Right lobe of liver (tissue), 6 donors: ENCODE measurements around the gene SPOP. TPM values are rescaled to one million over a fixed set of nuclear protein-coding genes. Genes with fewer than 3 reads are reported as not detected.

Experiments used
- ATAC-seq, 4 donors: fragments of 200-7000 bp; cut with Tn5 transposase; one replicate each; pipeline ENCODE4 v1.9.1; 2020; ENCODE audit warnings: mild to moderate bottlenecking in 4 of 4, moderate library complexity in 4 of 4
- DNase-seq, 3 donors: peaks; one replicate each; pipeline ENCODE4 v3.0.0-alpha.2; 2020
- H3K27ac ChIP-seq, 3 donors: fragments of 200-600 bp; one replicate each; pipeline ENCODE4 v1.8.0; 2022
- H3K27me3 ChIP-seq, 2 donors: fragments of 200-600 bp; one replicate each; pipeline ENCODE4 v1.8.0; 2022
- H3K36me3 ChIP-seq, 4 donors: fragments of 200-600 bp; sonication (generic) in 1 of 4; one replicate each; pipeline versions ENCODE4 v1.5.1 to v1.8.0; 2017 to 2022; ENCODE audit warnings: control low read depth in 1 of 4
- H3K4me1 ChIP-seq, 4 donors: fragments of 200-600 bp; sonication (generic) in 1 of 4; one replicate each; pipeline versions ENCODE4 v1.5.1 to v1.8.0; 2017 to 2022; ENCODE audit warnings: control low read depth in 1 of 4
- H3K4me3 ChIP-seq, 3 donors: fragments of 200-600 bp; one replicate each; pipeline ENCODE4 v1.8.0; 2022
- H3K9me3 ChIP-seq, 4 donors: fragments of 200-600 bp; sonication (generic) in 1 of 4; one replicate each; pipeline versions ENCODE4 v1.5.1 to v1.8.0; 2017 to 2022; ENCODE audit warnings: control low read depth in 1 of 4
- CTCF ChIP-seq, 4 donors: fragments of 200-600 bp in 3 of 4; fragments of 450-650 bp in 1 of 4; IDR thresholded peaks; one replicate each; pipeline versions ENCODE4 v1.5.1 to v1.8.0; 2016 to 2022; ENCODE audit warnings: antibody characterized with exemption in 4 of 4, mild to moderate bottlenecking in 2 of 4
- POLR2A ChIP-seq: fragments of 450-650 bp; IDR thresholded peaks from one replicate; pipeline ENCODE4 v1.6.1; 2017; ENCODE audit warnings: antibody characterized with exemption, mild to moderate bottlenecking
- WGBS: methylation state at CpG from one replicate; pipeline ENCODE4 v1.1.6; 2018; ENCODE audit warnings: low coverage, low lambda C conversion rate; ENCODE audit not compliant: insufficient coverage; ENCODE audit errors: missing lambda C conversion rate; 5-methylcytosine and 5-hydroxymethylcytosine counted together
- intact Hi-C, 2 donors: fragments of 100-400 bp; cut with DNase I; formaldehyde crosslinking; loops; one replicate each; pipeline versions ENCODE4 v1.11.2 to v1.14.1; 2022
- total RNA-seq, 6 experiments: library from RNA; depleted of rRNA in 2 of 6; stranded (reverse); fragments of >200 nt in 2 of 6; fragmentation: NEBNext Ultra II Directional in 3 of 6; extraction: Animal tissue kit (Norgen Biotek cat#: 25700) in 3 of 6; gene quantifications; one replicate each; pipeline versions ENCODE4 v1.1.0 to v1.2.4, GENCODE V29; 2016 to 2023
- donor health status: DM: no; HTN: yes; CAD: no.
- donor health status: DM: no; HTN: no; CAD: no.
- donor health status: DM: no; HTN: no; CAD: no.
- donor health status: DM: no; HTN: yes; CAD: no.
- donor health status: DM: no; HTN: yes; CAD: no.

The SPOP gene
- total RNA-seq, 6 experiments from 2014 or later: 26.9 to 41.0 (median 34.1) TPM

GRCh38 chr17:49723423-49723822 is 45.5 kb upstream of the SPOP start:
- Histone ChIP-seq H3K36me3 (peaks cover 0 to 22% (median 5%) of the 10 kb centered on the region in 4 donors), H3K4me3 (no peak overlapping the region), H3K27me3 (no peaks in the 10 kb centered on the region), H3K27ac (no peak overlapping the region), H3K4me1 (no peaks in the 10 kb centered on the region), H3K9me3 (no peaks in the 10 kb centered on the region)
- TF ChIP-seq CTCF (IDR thresholded peaks at IDR 0.05): no peak
- TF ChIP-seq POLR2A: no peak
- ATAC-seq (peak in 3 of 4 donors; percentile 17 to 40 (median 37)), DNase-seq (no peak)
- WGBS: 67% methylated on average over 5 of the region's 8 CpGs
- intact Hi-C loops: no loop called here

GRCh38 chr17:49722066-49722465 is 44.2 kb upstream of the SPOP start:
- no peak for TF ChIP-seq POLR2A
- no CpG with 5 or more reads among the region's 3 CpGs for WGBS
- Histone ChIP-seq H3K36me3 (peaks cover 0 to 35% (median 7%) of the 10 kb centered on the region in 4 donors), H3K4me1 (no peaks in the 10 kb centered on the region), H3K9me3 (no peaks in the 10 kb centered on the region), H3K27me3 (no peaks in the 10 kb centered on the region), H3K27ac (no peak overlapping the region), H3K4me3 (no peak overlapping the region)
- ATAC-seq: no peak
- no peak for DNase-seq
- intact Hi-C loops: no loop called here

GRCh38 chr17:49717371-49717861 is 39.5 kb upstream of the SPOP start:
- no peaks in the 10 kb centered on the region for H3K4me1 ChIP-seq
- H3K27ac ChIP-seq: no peak overlapping the region
- intact Hi-C loops: loop anchor here in 1 of 2 donors (10.0 kb wide), 1 partner anchor 57 kb away; no protein-coding TSS in a partner anchor
- peaks cover 0 to 58% (median 15%) of the 10 kb centered on the region in 4 donors for H3K36me3 ChIP-seq
- no peak for ATAC-seq
- WGBS: 75% methylated on average over 1 of the region's 10 CpGs
- H3K27me3 ChIP-seq: no peaks in the 10 kb centered on the region
- no peak for TF ChIP-seq CTCF (IDR thresholded peaks at IDR 0.05)
- no peak for TF ChIP-seq POLR2A
- DNase-seq: no peak
- no peaks in the 10 kb centered on the region for H3K9me3 ChIP-seq
- H3K4me3 ChIP-seq: no peak overlapping the region

GRCh38 chr17:49716668-49717364 is 38.9 kb upstream of the SPOP start:
- no peaks in the 10 kb centered on the region for H3K4me1 ChIP-seq
- no peak overlapping the region for H3K4me3 ChIP-seq
- H3K36me3 ChIP-seq: peaks cover 0 to 58% (median 15%) of the 10 kb centered on the region in 4 donors
- no peaks in the 10 kb centered on the region for H3K27me3 ChIP-seq
- 57% methylated on average over 1 of the region's 1 CpG for WGBS
- H3K9me3 ChIP-seq: no peaks in the 10 kb centered on the region
- no peak for DNase-seq
- TF ChIP-seq POLR2A: no peak
- no peak for TF ChIP-seq CTCF (IDR thresholded peaks at IDR 0.05)
- intact Hi-C loops: loop anchor here in 1 of 2 donors (10.0 kb wide), 1 partner anchor 58 kb away; no protein-coding TSS in a partner anchor
- no peak for ATAC-seq
- no peak overlapping the region for H3K27ac ChIP-seq

GRCh38 chr17:49715717-49716279 is 37.9 kb upstream of the SPOP start:
- H3K4me1 ChIP-seq: no peaks in the 10 kb centered on the region
- intact Hi-C loops: loop anchor here in 1 of 2 donors (10.0 kb wide), 1 partner anchor 59 kb away; no protein-coding TSS in a partner anchor
- 72% methylated on average over 8 of the region's 9 CpGs for WGBS
- H3K36me3 ChIP-seq: peaks cover 0 to 51% (median 15%) of the 10 kb centered on the region in 4 donors
- DNase-seq: no peak
- no peaks in the 10 kb centered on the region for H3K27me3 ChIP-seq
- H3K9me3 ChIP-seq: no peaks in the 10 kb centered on the region
- no peak overlapping the region for H3K27ac ChIP-seq
- no peak for ATAC-seq
- TF ChIP-seq CTCF (IDR thresholded peaks at IDR 0.05) (no peak), POLR2A (no peak)
- H3K4me3 ChIP-seq: no peak overlapping the region
